Body of pancreas (tissue), 4 donors: ENCODE results near the gene SREBF1. TPM values are rescaled to one million over a fixed set of nuclear protein-coding genes. Genes with fewer than 3 reads are reported as not detected.

Source experiments
- ATAC-seq: fragments of 150-250 bp; one replicate; pipeline ENCODE4 v1.9.1; 2016
- DNase-seq, 4 donors: peaks; one replicate each; pipeline ENCODE4 v3.0.0-alpha.2; 2019
- H3K27ac ChIP-seq, 4 donors: fragments of 200-600 bp; sonication (generic); 1 replicate in 3 of 4; 2 replicates in 1 of 4; pipeline versions ENCODE4 v1.5.1 to v1.6.1; 2016 to 2019; ENCODE audit warnings: mild to moderate bottlenecking in 1 of 4, mixed read lengths in 1 of 4, moderate library complexity in 1 of 4
- H3K27me3 ChIP-seq, 2 donors: fragments of 200-600 bp; sonication (generic); one replicate each; pipeline ENCODE4 v1.6.0; 2016; ENCODE audit warnings: mild to moderate bottlenecking in 1 of 2
- H3K36me3 ChIP-seq, 2 donors: fragments of 200-600 bp; sonication (generic); replicated peaks in 1 of 2; 2 replicates each; pipeline ENCODE4 v1.5.1; 2016; ENCODE audit warnings: low read depth in 2 of 2; ENCODE audit not compliant: insufficient read depth in 1 of 2
- H3K4me1 ChIP-seq: fragments of 200-600 bp; sonication (generic); one replicate; pipeline ENCODE4 v1.6.0; 2016
- H3K4me3 ChIP-seq, 2 donors: fragments of 200-600 bp; sonication (generic); 1 replicate in 1 of 2; 2 replicates in 1 of 2; pipeline ENCODE4 v1.5.1; 2016 to 2019
- H3K9me3 ChIP-seq, 3 donors: fragments of 200-600 bp; sonication (generic); 1 replicate in 2 of 3; 2 replicates in 1 of 3; pipeline ENCODE4 v1.5.1; 2016
- CTCF ChIP-seq, 7 experiments: fragments of 450-650 bp in 4 of 7; fragments of 200-600 bp in 3 of 7; sonication (generic) in 3 of 7; IDR thresholded peaks; one replicate each; pipeline ENCODE4 v1.5.1; 2016 to 2019; ENCODE audit warnings: antibody characterized with exemption in 7 of 7
- POLR2A ChIP-seq, 3 donors: fragments of 450-650 bp; IDR thresholded peaks; one replicate each; pipeline ENCODE4 v1.6.1; 2016; ENCODE audit warnings: antibody characterized with exemption in 3 of 3, mild to moderate bottlenecking in 2 of 3
- WGBS, 2 donors: methylation state at CpG; one replicate each; pipeline ENCODE4 v1.1.5; 2017; 5-methylcytosine and 5-hydroxymethylcytosine counted together
- intact Hi-C: fragments of 100-400 bp; cut with DNase I; formaldehyde crosslinking; loops from one replicate; pipeline ENCODE4 v1.15.1; 2023
- total RNA-seq, 2 donors: library from RNA; depleted of rRNA; stranded (reverse); fragments of >200 nt; gene quantifications; one replicate each; pipeline ENCODE4 v1.1.0, GENCODE V29; 2016

Gene SREBF1
- total RNA-seq, 2 donors from 2014 or later, result 22.3 to 88.0 TPM

- DNase-seq (peak; percentile 95 to 97 (median 96)), ATAC-seq (peak; percentile 82)
- Histone ChIP-seq H3K4me1 (peaks cover 78% of the 10 kb centered on the region), H3K27me3 (no peaks in the 10 kb centered on the region), H3K27ac (peak overlapping the region; percentile 98 to 100 (median 100)), H3K9me3 (no peaks in the 10 kb centered on the region), H3K36me3 (no peaks in the 10 kb centered on the region), H3K4me3 (no peak overlapping the region)
- intact Hi-C loops, result no loop called here
- 1 to 7% methylated on average over 8 to 62 of the region's 71 CpGs for WGBS, 2 donors
- TF ChIP-seq CTCF (IDR thresholded peaks at IDR 0.05) (peak in 2 of 7 experiments; percentile 6 to 9), POLR2A (IDR thresholded peaks at IDR 0.05) (peak; percentile 88 to 95 (median 92))
These were observed 3.3 kb upstream of the SREBF1 start for GRCh38 chr17:17839791-17840707.

GRCh38 chr17:17837966-17838962, 1.5 kb upstream of the SREBF1 start:
- intact Hi-C loops, result no loop called here
- peak overlapping the region; percentile 97 to 100 (median 99) for H3K27ac ChIP-seq
- no peak overlapping the region for H3K4me3 ChIP-seq
- DNase-seq, result peak in 3 of 4 donors; percentile 67 to 87 (median 70)
- peaks cover 89% of the 10 kb centered on the region for H3K4me1 ChIP-seq
- H3K27me3 ChIP-seq, result no peaks in the 10 kb centered on the region
- no peak for ATAC-seq
- no peaks in the 10 kb centered on the region for H3K36me3 ChIP-seq
- no peak for TF ChIP-seq CTCF (IDR thresholded peaks at IDR 0.05)
- peak in 1 of 3 donors; percentile 19 for TF ChIP-seq POLR2A (IDR thresholded peaks at IDR 0.05)
- no peaks in the 10 kb centered on the region for H3K9me3 ChIP-seq
- 65 to 87% methylated on average over 6 to 11 of the region's 11 CpGs for WGBS, 2 donors

GRCh38 chr17:17837380-17837821, 615 bp upstream of the SREBF1 start:
- TF ChIP-seq POLR2A (IDR thresholded peaks at IDR 0.05) (peak in 1 of 3 donors; percentile 25), CTCF (IDR thresholded peaks at IDR 0.05) (no peak)
- Histone ChIP-seq H3K27ac (peak overlapping the region; percentile 97 to 100 (median 99)), H3K36me3 (no peaks in the 10 kb centered on the region), H3K4me1 (peaks cover 80% of the 10 kb centered on the region), H3K9me3 (no peaks in the 10 kb centered on the region), H3K4me3 (no peak overlapping the region), H3K27me3 (no peaks in the 10 kb centered on the region)
- intact Hi-C loops, result no loop called here
- peak in 3 of 4 donors; percentile 45 to 61 (median 56) for DNase-seq
- no peak for ATAC-seq
- WGBS, 2 donors, result 36 to 48% methylated on average over 3 of the region's 3 CpGs

- peak overlapping the region; percentile 97 to 100 (median 99) for H3K27ac ChIP-seq
- no peaks in the 10 kb centered on the region for H3K9me3 ChIP-seq
- DNase-seq (peak; percentile 98 to 99 (median 99)), ATAC-seq (peak; percentile 77)
- H3K4me1 ChIP-seq, result peaks cover 76% of the 10 kb centered on the region
- peak overlapping the region; percentile 32 to 89 for H3K4me3 ChIP-seq
- intact Hi-C loops, result no loop called here
- TF ChIP-seq CTCF (IDR thresholded peaks at IDR 0.05) (no peak), POLR2A (IDR thresholded peaks at IDR 0.05) (peak; percentile 99 to 100 (median 99))
- WGBS, 2 donors, result 1% methylated on average over 69 of the region's 69 CpGs; no CpG with 5 or more reads in 1 of the 2 donors
- no peaks in the 10 kb centered on the region for H3K27me3 ChIP-seq
- H3K36me3 ChIP-seq, result no peaks in the 10 kb centered on the region
These were observed 452 bp downstream of the SREBF1 start for GRCh38 chr17:17836250-17836817.
